Panc1 (cell line): ENCODE measurements around the gene RRP36. TPM values are rescaled to one million over a fixed set of nuclear protein-coding genes. Genes with fewer than 3 reads are reported as not detected.

ENCODE experiments used
- ATAC-seq: fragments of 200-7000 bp; cut with Tn5 transposase; 2 replicates; pipeline ENCODE4 v1.9.1; 2020; ENCODE audit warnings: mild to moderate bottlenecking, moderate library complexity
- BruUV-seq: library from RNA; stranded (reverse); fragments of 400-500 nt; replicated peaks from 2 replicates; lab custom pipeline; 2021; lab: Mats Ljungman, UMichigan
- CTCF ChIA-PET: fragments of 300-600 bp; sonication (Branson Sonifier 250); formaldehyde crosslinking; loops from one replicate; lab custom pipeline; 2022; ENCODE audit warnings: antibody characterized with exemption; lab: Charles Lee
- POLR2A ChIA-PET: fragments of 300-600 bp; sonication (Branson Sonifier 250); formaldehyde crosslinking; loops from one replicate; lab custom pipeline; 2022; ENCODE audit warnings: antibody characterized with exemption; lab: Charles Lee
- DNase-seq: peaks from one replicate; pipeline ENCODE4 v3.0.0-alpha.2; 2010; ENCODE audit warnings: low read depth, low spot score
- H3K27ac ChIP-seq: 2 replicates; pipeline ENCODE4 v1.5.1; 2011; ENCODE audit warnings: mild to moderate bottlenecking, low read length, inconsistent platforms
- H3K27me3 ChIP-seq: fragments of 200-500 bp; sonication (Bioruptor generic); 2 replicates; pipeline ENCODE4 v1.6.0; 2014; ENCODE audit warnings: low read length, inconsistent platforms; ENCODE audit not compliant: control insufficient read depth, insufficient read depth
- H3K36me3 ChIP-seq: fragments of 200-500 bp; sonication (Bioruptor generic); 2 replicates; pipeline ENCODE4 v1.5.1; 2014; ENCODE audit warnings: inconsistent platforms, mild to moderate bottlenecking, low read length, moderate library complexity; ENCODE audit not compliant: control insufficient read depth, insufficient read depth
- H3K4me1 ChIP-seq: 2 replicates; pipeline ENCODE4 v1.5.1; 2011; ENCODE audit warnings: inconsistent platforms, mild to moderate bottlenecking, low read length, moderate library complexity; ENCODE audit not compliant: control insufficient read depth, insufficient read depth
- H3K4me3 ChIP-seq, 2 experiments: 2 replicates each; pipeline ENCODE4 v1.5.1; 2011 to 2012; ENCODE audit warnings: low read depth in 2 of 2, low read length in 2 of 2, mild to moderate bottlenecking in 2 of 2, inconsistent platforms in 1 of 2, moderate library complexity in 1 of 2
- H3K9me3 ChIP-seq: fragments of 200-500 bp; sonication (Bioruptor generic); 2 replicates; pipeline ENCODE4 v1.5.1; 2014; ENCODE audit warnings: low read depth, mild to moderate bottlenecking, inconsistent platforms, low read length, moderate library complexity; ENCODE audit not compliant: control insufficient read depth, insufficient read depth
- POLR2AphosphoS5 ChIP-seq: IDR thresholded peaks from 2 replicates; pipeline ENCODE4 v1.6.1; 2012; ENCODE audit warnings: mild to moderate bottlenecking, low read depth, low read length, moderate library complexity
- SIN3A ChIP-seq: IDR thresholded peaks from 2 replicates; pipeline ENCODE4 v1.6.1; 2012; ENCODE audit warnings: low read depth, mild to moderate bottlenecking, low read length, moderate library complexity, borderline replicate concordance; ENCODE audit not compliant: insufficient read depth
- TCF7L2 ChIP-seq: IDR thresholded peaks from 2 replicates; pipeline ENCODE4 v1.6.1; 2011; ENCODE audit warnings: mild to moderate bottlenecking, low read depth, low read length, inconsistent platforms
- in situ Hi-C: cut with HindIII; loops from 2 replicates; pipeline ENCODE4 v1.10.0; 2016; ENCODE audit warnings: low sequenced_read_pairs, low pct_unique_long_range_greater_than_20kb
- intact Hi-C: fragments of 100-400 bp; cut with micrococcal nuclease; formaldehyde crosslinking; loops from one replicate; pipeline ENCODE4 v1.10.0; 2022; ENCODE audit not compliant: unreplicated experiment
- total RNA-seq: library from RNA; stranded (reverse); gene quantifications from one replicate; pipeline ENCODE4 v1.2.1, GENCODE V29; 2021; ENCODE audit not compliant: unreplicated experiment
- TF ChIP-seq, protein P1 (sequence below), 2 experiments: IDR thresholded peaks; 2 replicates each; pipeline ENCODE4 v1.6.1; 2011 to 2012; ENCODE audit warnings: low read depth in 2 of 2, control low read depth in 1 of 2, low read length in 1 of 2, mild to moderate bottlenecking in 1 of 2, moderate library complexity in 1 of 2; ENCODE audit not compliant: insufficient read depth in 1 of 2
- TF ChIP-seq, protein P2 (sequence below): fragments of 450-650 bp; IDR thresholded peaks from 2 replicates; pipeline ENCODE4 v1.5.1; 2017; ENCODE audit warnings: mild to moderate bottlenecking

The RRP36 gene
- total RNA-seq, 1 experiment from 2014 or later = 106 TPM

DNA sequence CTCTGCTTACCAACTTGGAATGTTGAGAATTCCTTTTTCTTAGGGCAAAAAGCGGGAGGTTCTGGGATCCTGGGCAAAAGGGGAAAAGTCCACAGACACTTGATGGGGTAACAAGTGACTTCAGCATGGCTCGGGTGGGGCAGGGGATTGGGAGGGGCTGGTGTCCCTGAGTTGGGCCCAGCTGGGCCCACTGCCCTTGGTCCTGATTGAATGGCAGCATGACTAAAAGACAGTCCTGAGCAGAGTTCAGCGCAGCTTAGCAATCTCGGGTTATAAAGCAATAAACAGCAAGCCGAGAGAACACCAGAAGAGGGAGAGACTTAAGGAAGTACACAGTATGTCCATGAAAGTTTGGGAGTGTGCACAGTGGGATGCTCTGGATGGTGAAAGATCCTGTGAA, 31.5 kb upstream of the RRP36 start:
- POLR2A ChIA-PET = interaction anchor here (0.6 kb wide), 1 partner anchor 384 kb away, joined by 3 read pairs; no protein-coding TSS in a partner anchor
- DNase-seq (no peak), ATAC-seq (no peak)
- intact Hi-C loops = no loop called here
- Histone ChIP-seq H3K27ac (no peak overlapping the region), H3K4me1 (peaks cover 3% of the 10 kb centered on the region; the same call in 1 of the 2 replicates), H3K4me3 (no peak overlapping the region), H3K9me3 (no peaks in the 10 kb centered on the region), H3K36me3 (peaks cover 3% of the 10 kb centered on the region), H3K27me3 (no peaks in the 10 kb centered on the region)
- TF ChIP-seq, protein P1, sequence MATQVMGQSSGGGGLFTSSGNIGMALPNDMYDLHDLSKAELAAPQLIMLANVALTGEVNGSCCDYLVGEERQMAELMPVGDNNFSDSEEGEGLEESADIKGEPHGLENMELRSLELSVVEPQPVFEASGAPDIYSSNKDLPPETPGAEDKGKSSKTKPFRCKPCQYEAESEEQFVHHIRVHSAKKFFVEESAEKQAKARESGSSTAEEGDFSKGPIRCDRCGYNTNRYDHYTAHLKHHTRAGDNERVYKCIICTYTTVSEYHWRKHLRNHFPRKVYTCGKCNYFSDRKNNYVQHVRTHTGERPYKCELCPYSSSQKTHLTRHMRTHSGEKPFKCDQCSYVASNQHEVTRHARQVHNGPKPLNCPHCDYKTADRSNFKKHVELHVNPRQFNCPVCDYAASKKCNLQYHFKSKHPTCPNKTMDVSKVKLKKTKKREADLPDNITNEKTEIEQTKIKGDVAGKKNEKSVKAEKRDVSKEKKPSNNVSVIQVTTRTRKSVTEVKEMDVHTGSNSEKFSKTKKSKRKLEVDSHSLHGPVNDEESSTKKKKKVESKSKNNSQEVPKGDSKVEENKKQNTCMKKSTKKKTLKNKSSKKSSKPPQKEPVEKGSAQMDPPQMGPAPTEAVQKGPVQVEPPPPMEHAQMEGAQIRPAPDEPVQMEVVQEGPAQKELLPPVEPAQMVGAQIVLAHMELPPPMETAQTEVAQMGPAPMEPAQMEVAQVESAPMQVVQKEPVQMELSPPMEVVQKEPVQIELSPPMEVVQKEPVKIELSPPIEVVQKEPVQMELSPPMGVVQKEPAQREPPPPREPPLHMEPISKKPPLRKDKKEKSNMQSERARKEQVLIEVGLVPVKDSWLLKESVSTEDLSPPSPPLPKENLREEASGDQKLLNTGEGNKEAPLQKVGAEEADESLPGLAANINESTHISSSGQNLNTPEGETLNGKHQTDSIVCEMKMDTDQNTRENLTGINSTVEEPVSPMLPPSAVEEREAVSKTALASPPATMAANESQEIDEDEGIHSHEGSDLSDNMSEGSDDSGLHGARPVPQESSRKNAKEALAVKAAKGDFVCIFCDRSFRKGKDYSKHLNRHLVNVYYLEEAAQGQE (IDR thresholded peaks at IDR 0.05; ENCODE audit: insufficient read depth in 1 of 2, low read depth in 2 of 2, low read length in 1 of 2) = no peak
- TF ChIP-seq POLR2AphosphoS5 (no peak), SIN3A (no peak), TCF7L2 (no peak)
- TF ChIP-seq, protein P2, sequence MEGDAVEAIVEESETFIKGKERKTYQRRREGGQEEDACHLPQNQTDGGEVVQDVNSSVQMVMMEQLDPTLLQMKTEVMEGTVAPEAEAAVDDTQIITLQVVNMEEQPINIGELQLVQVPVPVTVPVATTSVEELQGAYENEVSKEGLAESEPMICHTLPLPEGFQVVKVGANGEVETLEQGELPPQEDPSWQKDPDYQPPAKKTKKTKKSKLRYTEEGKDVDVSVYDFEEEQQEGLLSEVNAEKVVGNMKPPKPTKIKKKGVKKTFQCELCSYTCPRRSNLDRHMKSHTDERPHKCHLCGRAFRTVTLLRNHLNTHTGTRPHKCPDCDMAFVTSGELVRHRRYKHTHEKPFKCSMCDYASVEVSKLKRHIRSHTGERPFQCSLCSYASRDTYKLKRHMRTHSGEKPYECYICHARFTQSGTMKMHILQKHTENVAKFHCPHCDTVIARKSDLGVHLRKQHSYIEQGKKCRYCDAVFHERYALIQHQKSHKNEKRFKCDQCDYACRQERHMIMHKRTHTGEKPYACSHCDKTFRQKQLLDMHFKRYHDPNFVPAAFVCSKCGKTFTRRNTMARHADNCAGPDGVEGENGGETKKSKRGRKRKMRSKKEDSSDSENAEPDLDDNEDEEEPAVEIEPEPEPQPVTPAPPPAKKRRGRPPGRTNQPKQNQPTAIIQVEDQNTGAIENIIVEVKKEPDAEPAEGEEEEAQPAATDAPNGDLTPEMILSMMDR = no peak
- CTCF ChIA-PET = no interaction called here
- in situ Hi-C loops = no loop called here
- BruUV-seq = no TSS peak

DNA sequence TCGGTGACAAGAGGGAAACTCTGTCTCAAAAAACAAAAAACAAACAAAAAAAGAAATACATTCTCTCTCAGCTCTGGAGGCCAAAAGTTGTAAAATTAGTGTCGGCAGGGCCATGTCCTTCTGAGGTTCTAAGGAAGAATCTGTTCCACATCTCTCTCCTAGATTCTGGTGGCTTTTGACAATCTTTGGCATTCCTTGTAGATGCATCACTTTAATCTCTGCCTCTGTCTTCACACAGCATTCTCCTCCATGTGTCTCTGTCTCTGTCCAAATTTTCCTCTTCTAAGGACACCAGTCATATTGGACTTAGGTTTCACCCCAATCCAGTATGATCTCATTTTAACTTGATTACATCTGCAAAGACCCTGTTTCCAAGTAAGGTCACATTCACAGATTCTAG, 28.0 kb upstream of the RRP36 start:
- in situ Hi-C loops = no loop called here
- H3K4me1 ChIP-seq = no peaks in the 10 kb centered on the region
- intact Hi-C loops = no loop called here
- no peak overlapping the region for H3K27ac ChIP-seq
- BruUV-seq = no TSS peak
- TF ChIP-seq TCF7L2 = no peak
- TF ChIP-seq, protein P1 (IDR thresholded peaks at IDR 0.05; ENCODE audit: insufficient read depth in 1 of 2, low read depth in 2 of 2, low read length in 1 of 2) = no peak
- TF ChIP-seq, protein P2 = no peak
- TF ChIP-seq POLR2AphosphoS5 = no peak
- no peak for TF ChIP-seq SIN3A
- ChIA-PET CTCF (no interaction called here), POLR2A (no interaction called here)
- no peaks in the 10 kb centered on the region for H3K27me3 ChIP-seq
- ATAC-seq = no peak
- H3K36me3 ChIP-seq = peaks cover 3% of the 10 kb centered on the region; the same call in 1 of the 2 replicates
- H3K4me3 ChIP-seq = no peak overlapping the region
- no peak for DNase-seq
- no peaks in the 10 kb centered on the region for H3K9me3 ChIP-seq
